PC-9 (cell line): ENCODE results near the gene EPB42. TPM values are rescaled to one million over a fixed set of nuclear protein-coding genes. Genes with fewer than 3 reads are reported as not detected.

Experiments used
- BruUV-seq: library from RNA; stranded (reverse); fragments of 400-500 nt; replicated peaks from 2 replicates; lab custom pipeline; 2021; lab: Mats Ljungman, UMichigan
- CTCF ChIA-PET: fragments of 300-600 bp; sonication (Branson Sonifier 250); formaldehyde crosslinking; loops from one replicate; lab custom pipeline; 2022; ENCODE audit warnings: antibody characterized with exemption; lab: Charles Lee
- POLR2A ChIA-PET: fragments of 300-600 bp; sonication (Branson Sonifier 250); formaldehyde crosslinking; loops from one replicate; lab custom pipeline; 2022; ENCODE audit warnings: antibody characterized with exemption; ENCODE audit not compliant: unreplicated experiment; lab: Charles Lee
- DNase-seq, 2 experiments: peaks; one replicate each; pipeline versions ENCODE4 v3.0.0 to v3.0.0-alpha.2; 2015 to 2022; ENCODE audit warnings: mixed read lengths in 1 of 2
- H2AFZ ChIP-seq: fragments of 200-600 bp; sonication (generic); 2 replicates; pipeline ENCODE4 v1.8.1; 2017; ENCODE audit warnings: antibody characterized with exemption
- H3F3A ChIP-seq: fragments of 200-600 bp; sonication (generic); 2 replicates; pipeline ENCODE4 v1.8.1; 2017; ENCODE audit warnings: antibody characterized with exemption, mild to moderate bottlenecking, low read depth; ENCODE audit not compliant: insufficient read depth
- H3K27ac ChIP-seq: fragments of 200-600 bp; sonication (generic); 2 replicates; pipeline ENCODE4 v1.6.1; 2016; ENCODE audit warnings: mixed run types
- H3K27me3 ChIP-seq: fragments of 200-600 bp; sonication (generic); 2 replicates; pipeline ENCODE4 v1.6.1; 2016; ENCODE audit warnings: low read depth, mixed run types; ENCODE audit not compliant: insufficient read depth
- H3K36me3 ChIP-seq: fragments of 200-600 bp; sonication (generic); 2 replicates; pipeline ENCODE4 v1.6.1; 2016; ENCODE audit warnings: low read depth, mixed run types
- H3K4me1 ChIP-seq: fragments of 200-600 bp; sonication (generic); replicated peaks from 2 replicates; pipeline ENCODE4 v1.6.1; 2016; ENCODE audit warnings: mixed run types; ENCODE audit not compliant: insufficient read depth
- H3K4me2 ChIP-seq: fragments of 200-600 bp; sonication (generic); 2 replicates; pipeline ENCODE4 v1.6.1; 2017; ENCODE audit warnings: mixed run types
- H3K4me3 ChIP-seq: fragments of 200-600 bp; sonication (generic); 2 replicates; pipeline ENCODE4 v1.6.1; 2016; ENCODE audit warnings: mixed run types
- H3K79me2 ChIP-seq: fragments of 200-600 bp; sonication (generic); 2 replicates; pipeline ENCODE4 v1.6.1; 2017; ENCODE audit warnings: low read depth, mixed run types
- H3K9me2 ChIP-seq: fragments of 200-600 bp; sonication (generic); 2 replicates; pipeline ENCODE4 v1.8.1; 2017; ENCODE audit warnings: mild to moderate bottlenecking; ENCODE audit not compliant: insufficient read depth
- H3K9me3 ChIP-seq: fragments of 200-600 bp; sonication (generic); 2 replicates; pipeline ENCODE4 v1.8.1; 2016; ENCODE audit warnings: low read depth; ENCODE audit not compliant: insufficient read depth
- H4K20me1 ChIP-seq: fragments of 200-600 bp; sonication (generic); 2 replicates; pipeline ENCODE4 v1.8.1; 2017; ENCODE audit not compliant: insufficient read depth
- CTCF ChIP-seq: fragments of 200-600 bp; sonication (generic); conservative IDR thresholded peaks from 2 replicates; pipeline ENCODE4 v1.6.1; 2017; ENCODE audit warnings: mixed run types, antibody characterized with exemption, mild to moderate bottlenecking, moderate library complexity
- EZH2 ChIP-seq: fragments of 200-600 bp; sonication (generic); IDR thresholded peaks from 2 replicates; pipeline ENCODE4 v1.8.0; 2017; ENCODE audit warnings: antibody characterized with exemption, low read depth
- intact Hi-C: fragments of 100-400 bp; cut with micrococcal nuclease; formaldehyde crosslinking; loops from one replicate; pipeline ENCODE4 v1.10.0; 2022; ENCODE audit not compliant: unreplicated experiment
- total RNA-seq: library from RNA; stranded (reverse); gene quantifications from 2 replicates; pipeline ENCODE4 v1.2.3, GENCODE V29; 2021

Gene EPB42
- total RNA-seq, 1 experiment from 2014 or later = not detected

DNA sequence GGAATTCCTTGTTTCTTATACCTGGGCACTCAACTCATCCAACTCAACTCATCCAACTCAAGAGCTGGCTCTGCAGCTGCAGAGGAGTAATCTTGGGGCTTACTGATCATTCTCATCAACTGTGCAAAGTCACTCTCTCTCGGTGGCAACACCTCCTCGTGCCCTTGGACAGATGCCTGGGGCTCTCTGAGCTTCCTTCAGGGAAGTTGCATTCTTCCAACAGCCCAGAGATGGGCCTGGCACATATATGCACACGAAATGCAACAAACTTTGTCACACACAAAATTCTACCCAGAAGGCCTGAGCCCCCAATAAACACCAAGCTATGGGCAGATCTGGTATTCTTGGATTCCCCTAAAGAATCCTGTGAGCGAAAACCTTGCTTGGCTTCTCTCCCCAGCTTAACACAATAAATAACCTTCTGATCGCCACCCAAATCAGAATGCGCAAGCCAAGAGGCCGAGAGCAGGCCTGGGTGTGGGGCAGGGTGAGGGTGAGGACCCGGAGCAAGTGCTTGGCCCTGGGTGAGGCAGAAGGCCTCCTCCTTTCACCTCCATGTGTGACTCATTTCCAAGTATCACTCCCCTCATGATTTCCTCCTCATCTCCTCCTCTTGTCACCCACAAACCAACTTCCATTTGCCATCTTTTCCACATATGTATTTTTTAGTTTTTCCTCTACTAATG lies 30.5 kb upstream of the EPB42 start:
- intact Hi-C loops = no loop called here
- no peak overlapping the region for H2AFZ ChIP-seq
- peak overlapping the region; percentile 67 for H3K4me2 ChIP-seq
- H3K79me2 ChIP-seq = no peaks in the 10 kb centered on the region
- CTCF ChIA-PET = no interaction called here
- H3K27ac ChIP-seq = peak overlapping the region; percentile 100
- H4K20me1 ChIP-seq = no peaks in the 10 kb centered on the region
- no peaks in the 10 kb centered on the region for H3K9me3 ChIP-seq
- peaks cover 56% of the 10 kb centered on the region for H3F3A ChIP-seq
- POLR2A ChIA-PET = no interaction called here
- H3K36me3 ChIP-seq = no peaks in the 10 kb centered on the region
- DNase-seq = peak in 1 of 2 experiments; percentile 18
- TSS peak; percentile 42 for BruUV-seq
- no peak overlapping the region for H3K4me3 ChIP-seq
- H3K9me2 ChIP-seq = no peaks in the 10 kb centered on the region
- H3K27me3 ChIP-seq = no peaks in the 10 kb centered on the region
- peaks cover 76% of the 10 kb centered on the region for H3K4me1 ChIP-seq
- no peak for TF ChIP-seq CTCF

DNA sequence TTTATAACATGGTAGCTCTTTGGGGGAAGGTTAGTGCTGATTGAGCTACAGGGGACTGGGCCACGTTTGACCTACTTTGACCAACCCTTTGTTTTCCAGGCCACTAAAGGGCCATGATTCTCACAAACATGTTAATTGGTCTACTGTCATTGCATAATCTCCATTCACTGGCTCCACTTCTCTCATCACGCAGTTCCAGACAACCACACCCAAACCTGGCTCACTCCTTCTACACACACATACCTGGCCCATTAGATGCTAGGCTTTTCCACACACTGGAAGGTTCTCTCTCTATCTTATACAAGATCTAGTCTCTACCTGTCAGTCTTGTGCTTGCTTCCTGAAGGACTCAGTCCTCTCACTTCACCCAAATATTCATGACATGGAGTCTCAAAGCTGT lies 30.0 kb upstream of the EPB42 start:
- H3K27ac ChIP-seq = peak overlapping the region; percentile 100
- H3K4me1 ChIP-seq = peaks cover 76% of the 10 kb centered on the region
- H3F3A ChIP-seq = peaks cover 56% of the 10 kb centered on the region
- POLR2A ChIA-PET = no interaction called here
- no TSS peak for BruUV-seq
- 0 out of 2 replicates have a peak overlapping the region, but pooled peaks have one; percentile 8 for H3K4me3 ChIP-seq
- H3K9me2 ChIP-seq = no peaks in the 10 kb centered on the region
- H3K36me3 ChIP-seq = no peaks in the 10 kb centered on the region
- peak; percentile 34 to 92 for DNase-seq
- CTCF ChIA-PET = no interaction called here
- intact Hi-C loops = no loop called here
- H3K4me2 ChIP-seq = peak overlapping the region; percentile 67
- no peaks in the 10 kb centered on the region for H3K27me3 ChIP-seq
- no peaks in the 10 kb centered on the region for H3K79me2 ChIP-seq
- no peak overlapping the region for H2AFZ ChIP-seq
- TF ChIP-seq EZH2 = no peak
- no peak for TF ChIP-seq CTCF
- H3K9me3 ChIP-seq = no peaks in the 10 kb centered on the region
- no peaks in the 10 kb centered on the region for H4K20me1 ChIP-seq

- DNase-seq = peak; percentile 59 to 97
- peaks cover 81% of the 10 kb centered on the region for H3K4me1 ChIP-seq
- TF ChIP-seq EZH2 = no peak
- no peak for TF ChIP-seq CTCF
- intact Hi-C loops = no loop called here
- ChIA-PET CTCF (no interaction called here), POLR2A (interaction anchor here (0.6 kb wide), 1 partner anchor 24 kb away, joined by 3 read pairs; no protein-coding TSS in a partner anchor)
- peak overlapping the region; percentile 8; the same call in 1 of the 2 replicates for H3K4me3 ChIP-seq
- peak overlapping the region; percentile 100 for H3K27ac ChIP-seq
- no peaks in the 10 kb centered on the region for H3K36me3 ChIP-seq
- H3K9me3 ChIP-seq = no peaks in the 10 kb centered on the region
- no peaks in the 10 kb centered on the region for H3K27me3 ChIP-seq
- no TSS peak for BruUV-seq
- peak overlapping the region; percentile 67 for H3K4me2 ChIP-seq
- peaks cover 53% of the 10 kb centered on the region for H3F3A ChIP-seq
- no peaks in the 10 kb centered on the region for H3K9me2 ChIP-seq
- H3K79me2 ChIP-seq = no peaks in the 10 kb centered on the region
- no peaks in the 10 kb centered on the region for H4K20me1 ChIP-seq
- no peak overlapping the region for H2AFZ ChIP-seq
These were observed 28.9 kb upstream of the EPB42 start for GRCh38 chr15:43249699-43250203.
